IPS-15b (cell line): ENCODE data around the gene PCGF6.
"Not testable (repeated sequence)": the region's sequence is repeated elsewhere in the genome, so short reads cannot be mapped to it uniquely, and the experiment has no call there.

ENCODE experiments used
- H3K27me3 ChIP-seq: one replicate; pipeline ENCODE4 v1.6.1; 2013; ENCODE audit warnings: low read length; ENCODE audit not compliant: control insufficient read depth, insufficient read depth
- H3K36me3 ChIP-seq: one replicate; pipeline ENCODE4 v1.6.1; 2013; ENCODE audit warnings: low read length; ENCODE audit not compliant: control insufficient read depth, insufficient read depth
- H3K4me1 ChIP-seq: one replicate; pipeline ENCODE4 v1.6.1; 2013; ENCODE audit warnings: mild to moderate bottlenecking, low read length; ENCODE audit not compliant: control insufficient read depth, insufficient read depth
- H3K4me3 ChIP-seq: one replicate; pipeline ENCODE4 v1.5.1; 2013; ENCODE audit warnings: low read depth, low read length
- H3K9ac ChIP-seq: one replicate; pipeline ENCODE4 v1.6.1; 2013; ENCODE audit warnings: low read depth, mild to moderate bottlenecking, low read length
- H3K9me3 ChIP-seq: one replicate; pipeline ENCODE4 v1.6.1; 2013; ENCODE audit warnings: mild to moderate bottlenecking, low read length; ENCODE audit not compliant: control insufficient read depth, insufficient read depth

Gene PCGF6

GRCh38 chr10:103276896-103277712 is 73.8 kb downstream of the PCGF6 start, which contains the start of gene INA:
Gene INA, plus strand, starts transcription at chr10:103277138. Its CDS starts 74 bp downstream, at chr10:103277212.
- peak within 1 kb of the TSS; percentile 78 for H3K4me3 ChIP-seq
- H3K9me3 ChIP-seq, result no peaks in the 10 kb centered on the region
- no peaks in the 10 kb centered on the region for H3K36me3 ChIP-seq
- peaks cover 7% of the 10 kb centered on the region for H3K4me1 ChIP-seq
- peak within 1 kb of the TSS; percentile 56 for H3K9ac ChIP-seq
- H3K27me3 ChIP-seq, result peaks cover 62% of the 10 kb centered on the region

GRCh38 chr10:103276251-103276895 is 74.6 kb downstream of the PCGF6 start:
- H3K9ac ChIP-seq, result peak overlapping the region; percentile 56
- peaks cover 60% of the 10 kb centered on the region for H3K27me3 ChIP-seq
- H3K4me3 ChIP-seq, result peak overlapping the region; percentile 78
- no peaks in the 10 kb centered on the region for H3K36me3 ChIP-seq
- H3K9me3 ChIP-seq, result no peaks in the 10 kb centered on the region
- H3K4me1 ChIP-seq, result peaks cover 3% of the 10 kb centered on the region

GRCh38 chr10:103273041-103273441 is 77.9 kb downstream of the PCGF6 start:
- no peaks in the 10 kb centered on the region for H3K9me3 ChIP-seq
- no peak overlapping the region for H3K4me3 ChIP-seq
- no peaks in the 10 kb centered on the region for H3K4me1 ChIP-seq
- no peak overlapping the region for H3K9ac ChIP-seq
- H3K27me3 ChIP-seq, result peaks cover 28% of the 10 kb centered on the region
- H3K36me3 ChIP-seq, result no peaks in the 10 kb centered on the region

- no peak overlapping the region for H3K9ac ChIP-seq
- no peaks in the 10 kb centered on the region for H3K4me1 ChIP-seq
- H3K27me3 ChIP-seq, result no peaks in the 10 kb centered on the region
- no peak overlapping the region for H3K4me3 ChIP-seq
- no peaks in the 10 kb centered on the region for H3K36me3 ChIP-seq
- no peaks in the 10 kb centered on the region for H3K9me3 ChIP-seq
Measured at GRCh38 chr10:103265717-103266329, 85.1 kb downstream of the PCGF6 start.

GRCh38 chr10:103262229-103262628 is 88.7 kb downstream of the PCGF6 start:
- Histone ChIP-seq H3K9ac (no peak overlapping the region), H3K9me3 (peaks cover 4% of the 10 kb centered on the region), H3K4me3 (no peak overlapping the region), H3K4me1 (no peaks in the 10 kb centered on the region), H3K36me3 (no peaks in the 10 kb centered on the region), H3K27me3 (no peaks in the 10 kb centered on the region)

- Histone ChIP-seq H3K27me3 (no peaks in the 10 kb centered on the region), H3K9ac (no peak overlapping the region), H3K4me1 (no peaks in the 10 kb centered on the region), H3K9me3 (peaks cover 4% of the 10 kb centered on the region), H3K36me3 (no peaks in the 10 kb centered on the region), H3K4me3 (no peak overlapping the region)
Measured at GRCh38 chr10:103259989-103260388, 91.0 kb downstream of the PCGF6 start.

- not testable (repeated sequence) for H3K36me3 ChIP-seq, H3K9ac ChIP-seq, H3K4me3 ChIP-seq, H3K27me3 ChIP-seq, H3K4me1 ChIP-seq, H3K9me3 ChIP-seq
Measured at GRCh38 chr10:103258928-103259327, 92.0 kb downstream of the PCGF6 start.

- no peak overlapping the region for H3K4me3 ChIP-seq
- no peaks in the 10 kb centered on the region for H3K27me3 ChIP-seq
- H3K36me3 ChIP-seq, result no peaks in the 10 kb centered on the region
- no peak overlapping the region for H3K9ac ChIP-seq
- peaks cover 2% of the 10 kb centered on the region for H3K4me1 ChIP-seq
- peaks cover 4% of the 10 kb centered on the region for H3K9me3 ChIP-seq
Measured at GRCh38 chr10:103257812-103258211, 93.1 kb downstream of the PCGF6 start.

- H3K9ac ChIP-seq, result no peak overlapping the region
- H3K4me3 ChIP-seq, result no peak overlapping the region
- H3K36me3 ChIP-seq, result no peaks in the 10 kb centered on the region
- H3K27me3 ChIP-seq, result no peaks in the 10 kb centered on the region
- H3K9me3 ChIP-seq, result peaks cover 4% of the 10 kb centered on the region
- H3K4me1 ChIP-seq, result peaks cover 2% of the 10 kb centered on the region
Measured at GRCh38 chr10:103256613-103257012, 94.3 kb downstream of the PCGF6 start.

- Histone ChIP-seq H3K27me3 (no peaks in the 10 kb centered on the region), H3K36me3 (no peaks in the 10 kb centered on the region), H3K4me1 (peaks cover 2% of the 10 kb centered on the region), H3K9me3 (no peaks in the 10 kb centered on the region), H3K4me3 (no peak overlapping the region), H3K9ac (no peak overlapping the region)
Measured at GRCh38 chr10:103254538-103255325, 96.2 kb downstream of the PCGF6 start.

GRCh38 chr10:103254113-103254512 is 96.8 kb downstream of the PCGF6 start:
- Histone ChIP-seq H3K4me1 (peaks cover 2% of the 10 kb centered on the region), H3K4me3 (no peak overlapping the region), H3K27me3 (no peaks in the 10 kb centered on the region), H3K36me3 (no peaks in the 10 kb centered on the region), H3K9me3 (no peaks in the 10 kb centered on the region), H3K9ac (no peak overlapping the region)
